Peyer's patch (tissue), 4 donors: ENCODE data around the gene FBXO17.

Experiments used
- POLR2A ChIP-seq, 2 donors: fragments of 450-650 bp; IDR thresholded peaks; one replicate each; pipeline ENCODE4 v1.5.1; 2017; ENCODE audit warnings: antibody characterized with exemption in 2 of 2, mild to moderate bottlenecking in 2 of 2, moderate library complexity in 2 of 2
- TF ChIP-seq, protein P1 (sequence below), 6 experiments: fragments of 450-650 bp in 4 of 6; fragments of 200-600 bp in 2 of 6; sonication (generic) in 1 of 6; IDR thresholded peaks; one replicate each; pipeline ENCODE4 v1.5.1; 2017 to 2019; ENCODE audit warnings: antibody characterized with exemption in 6 of 6, mild to moderate bottlenecking in 3 of 6, moderate library complexity in 1 of 6

DNA sequence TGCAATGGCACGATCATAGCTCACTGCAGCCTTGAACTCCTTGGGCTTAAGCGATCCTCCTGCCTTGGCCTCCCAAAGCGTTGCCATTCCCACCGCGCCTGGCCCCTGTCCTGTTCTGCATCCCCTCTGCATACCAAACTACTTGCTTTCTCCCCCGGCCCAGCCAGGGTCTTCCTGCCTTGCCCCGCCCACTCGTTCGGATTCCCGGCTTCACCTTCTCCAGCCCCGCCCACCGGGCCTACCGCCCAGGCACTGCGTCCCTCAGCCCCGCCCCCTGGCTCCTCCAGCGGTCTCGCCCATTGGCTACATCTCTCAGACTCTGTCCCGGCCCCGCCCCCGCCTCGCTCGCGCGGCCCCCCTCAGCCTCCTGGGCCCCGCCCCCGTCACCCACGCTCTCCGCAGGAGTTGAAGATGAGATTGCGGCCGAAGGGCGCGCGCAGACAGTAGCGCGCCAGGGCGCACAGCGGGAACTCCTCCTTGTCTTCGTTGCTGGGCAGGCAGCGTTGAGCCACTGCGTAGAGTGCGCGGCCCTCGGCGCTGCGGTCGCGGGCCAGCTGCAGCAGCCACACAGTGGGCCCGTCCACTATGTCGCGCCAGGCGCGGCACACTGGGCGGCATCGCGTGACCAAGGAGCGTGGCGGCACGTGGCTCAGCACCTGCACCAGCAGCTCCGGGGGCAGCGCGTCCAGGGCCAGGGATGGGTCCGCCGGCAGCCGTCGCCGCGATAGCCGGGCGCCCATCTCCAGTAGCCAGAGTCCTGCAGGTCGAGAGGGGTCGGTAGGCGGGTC lies 25.8 kb downstream of the FBXO17 start:
- TF ChIP-seq, protein P1, sequence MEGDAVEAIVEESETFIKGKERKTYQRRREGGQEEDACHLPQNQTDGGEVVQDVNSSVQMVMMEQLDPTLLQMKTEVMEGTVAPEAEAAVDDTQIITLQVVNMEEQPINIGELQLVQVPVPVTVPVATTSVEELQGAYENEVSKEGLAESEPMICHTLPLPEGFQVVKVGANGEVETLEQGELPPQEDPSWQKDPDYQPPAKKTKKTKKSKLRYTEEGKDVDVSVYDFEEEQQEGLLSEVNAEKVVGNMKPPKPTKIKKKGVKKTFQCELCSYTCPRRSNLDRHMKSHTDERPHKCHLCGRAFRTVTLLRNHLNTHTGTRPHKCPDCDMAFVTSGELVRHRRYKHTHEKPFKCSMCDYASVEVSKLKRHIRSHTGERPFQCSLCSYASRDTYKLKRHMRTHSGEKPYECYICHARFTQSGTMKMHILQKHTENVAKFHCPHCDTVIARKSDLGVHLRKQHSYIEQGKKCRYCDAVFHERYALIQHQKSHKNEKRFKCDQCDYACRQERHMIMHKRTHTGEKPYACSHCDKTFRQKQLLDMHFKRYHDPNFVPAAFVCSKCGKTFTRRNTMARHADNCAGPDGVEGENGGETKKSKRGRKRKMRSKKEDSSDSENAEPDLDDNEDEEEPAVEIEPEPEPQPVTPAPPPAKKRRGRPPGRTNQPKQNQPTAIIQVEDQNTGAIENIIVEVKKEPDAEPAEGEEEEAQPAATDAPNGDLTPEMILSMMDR (IDR thresholded peaks at IDR 0.05) = no peak
- no peak for TF ChIP-seq POLR2A (IDR thresholded peaks at IDR 0.05)
